Loucy (cell line): ENCODE measurements around the gene CCR6.

Experiments
- H2AFZ ChIP-seq: fragments of 200-600 bp; sonication (generic); 2 replicates; pipeline ENCODE4 v1.6.0; 2016; ENCODE audit warnings: antibody characterized with exemption, mild to moderate bottlenecking, low read length, moderate library complexity
- H3F3A ChIP-seq: fragments of 200-600 bp; 2 replicates; pipeline ENCODE4 v1.6.0; 2016; ENCODE audit warnings: antibody characterized with exemption, low read depth, mild to moderate bottlenecking
- H3K27me3 ChIP-seq: fragments of 200-600 bp; sonication (generic); 2 replicates; pipeline ENCODE4 v1.6.1; 2014; ENCODE audit warnings: low read length, mild to moderate bottlenecking; ENCODE audit not compliant: insufficient read depth, poor library complexity, severe bottlenecking
- H3K36me3 ChIP-seq: fragments of 200-600 bp; sonication (generic); 2 replicates; pipeline ENCODE4 v1.6.1; 2016; ENCODE audit warnings: low read length; ENCODE audit not compliant: insufficient read depth
- H3K4me1 ChIP-seq: fragments of 200-600 bp; sonication (generic); 2 replicates; pipeline ENCODE4 v1.5.1; 2014; ENCODE audit warnings: low read length, mild to moderate bottlenecking; ENCODE audit not compliant: insufficient read depth, poor library complexity, severe bottlenecking
- H3K4me2 ChIP-seq: fragments of 200-600 bp; sonication (generic); 2 replicates; pipeline ENCODE4 v1.6.0; 2014; ENCODE audit warnings: antibody characterized with exemption, low read length, low read depth, mild to moderate bottlenecking; ENCODE audit not compliant: poor library complexity, severe bottlenecking
- H3K4me3 ChIP-seq: fragments of 200-600 bp; sonication (generic); 2 replicates; pipeline ENCODE4 v1.5.1; 2014; ENCODE audit warnings: low read length, mild to moderate bottlenecking, mixed read lengths; ENCODE audit not compliant: poor library complexity, severe bottlenecking
- H3K79me2 ChIP-seq: fragments of 200-600 bp; sonication (generic); 2 replicates; pipeline ENCODE4 v1.6.1; 2014; ENCODE audit warnings: low read length; ENCODE audit not compliant: insufficient read depth
- H3K9ac ChIP-seq: fragments of 200-600 bp; sonication (generic); 2 replicates; pipeline ENCODE4 v1.6.0; 2014; ENCODE audit warnings: mild to moderate bottlenecking, low read depth, low read length, moderate library complexity; ENCODE audit not compliant: poor library complexity, severe bottlenecking
- H3K9me2 ChIP-seq: fragments of 200-600 bp; sonication (generic); replicated peaks from 2 replicates; pipeline ENCODE4 v1.6.1; 2016; ENCODE audit warnings: low read depth, low read length, mixed read lengths
- H3K9me3 ChIP-seq: fragments of 200-600 bp; sonication (generic); 2 replicates; pipeline ENCODE4 v1.6.1; 2014; ENCODE audit warnings: mild to moderate bottlenecking, antibody characterized with exemption, low read length, low read depth; ENCODE audit not compliant: insufficient read depth
- H4K20me1 ChIP-seq: fragments of 200-600 bp; sonication (generic); 2 replicates; pipeline ENCODE4 v1.6.0; 2014; ENCODE audit warnings: antibody characterized with exemption, low read length, mild to moderate bottlenecking; ENCODE audit not compliant: insufficient read depth, poor library complexity, severe bottlenecking
- CTCF ChIP-seq: fragments of 200-600 bp; sonication (generic); conservative IDR thresholded peaks from 2 replicates; pipeline ENCODE4 v1.5.1; 2014; ENCODE audit warnings: mild to moderate bottlenecking, antibody characterized with exemption, low read length
- EZH2phosphoT487 ChIP-seq: fragments of 200-600 bp; IDR thresholded peaks from 2 replicates; pipeline ENCODE4 v1.6.1; 2018; ENCODE audit warnings: antibody characterized with exemption, mild to moderate bottlenecking, moderate library complexity, borderline replicate concordance

CCR6 gene

GRCh38 chr6:167153521-167153959 is 30.6 kb downstream of the CCR6 start:
- Histone ChIP-seq H4K20me1 (no peaks in the 10 kb centered on the region), H3F3A (no peaks in the 10 kb centered on the region), H3K4me3 (no peak overlapping the region), H3K79me2 (no peaks in the 10 kb centered on the region), H3K9me2 (no peaks in the 10 kb centered on the region), H2AFZ (no peak overlapping the region), H3K9me3 (no peaks in the 10 kb centered on the region), H3K4me1 (no peaks in the 10 kb centered on the region), H3K27me3 (no peaks in the 10 kb centered on the region), H3K9ac (no peak overlapping the region), H3K36me3 (no peaks in the 10 kb centered on the region), H3K4me2 (no peak overlapping the region)
- TF ChIP-seq CTCF, result no peak
- no peak for TF ChIP-seq EZH2phosphoT487

GRCh38 chr6:167154291-167154690 is 31.4 kb downstream of the CCR6 start:
- Histone ChIP-seq H2AFZ (no peak overlapping the region), H3K9me3 (no peaks in the 10 kb centered on the region), H3F3A (no peaks in the 10 kb centered on the region), H3K9ac (no peak overlapping the region), H3K4me1 (no peaks in the 10 kb centered on the region), H3K79me2 (no peaks in the 10 kb centered on the region), H3K27me3 (no peaks in the 10 kb centered on the region), H4K20me1 (no peaks in the 10 kb centered on the region), H3K4me2 (no peak overlapping the region), H3K36me3 (no peaks in the 10 kb centered on the region), H3K9me2 (no peaks in the 10 kb centered on the region), H3K4me3 (no peak overlapping the region)
- no peak for TF ChIP-seq CTCF
- no peak for TF ChIP-seq EZH2phosphoT487

GRCh38 chr6:167154895-167155294 is 32.0 kb downstream of the CCR6 start:
- no peaks in the 10 kb centered on the region for H3K9me3 ChIP-seq
- no peaks in the 10 kb centered on the region for H3F3A ChIP-seq
- no peaks in the 10 kb centered on the region for H3K27me3 ChIP-seq
- no peak for TF ChIP-seq CTCF
- TF ChIP-seq EZH2phosphoT487, result no peak
- no peak overlapping the region for H3K4me2 ChIP-seq
- no peak overlapping the region for H3K9ac ChIP-seq
- no peaks in the 10 kb centered on the region for H4K20me1 ChIP-seq
- H3K9me2 ChIP-seq, result no peaks in the 10 kb centered on the region
- no peaks in the 10 kb centered on the region for H3K4me1 ChIP-seq
- no peak overlapping the region for H2AFZ ChIP-seq
- no peaks in the 10 kb centered on the region for H3K36me3 ChIP-seq
- H3K79me2 ChIP-seq, result no peaks in the 10 kb centered on the region
- no peak overlapping the region for H3K4me3 ChIP-seq
